ENCODE data around the gene ZSWIM6. TPM values are rescaled to one million over a fixed set of nuclear protein-coding genes. Genes with fewer than 3 reads are reported as not detected.

Gene ZSWIM6
- total RNA-seq, 1 experiment from 2014 or later, result 3.4 TPM

- no peak overlapping the region for H3K27ac ChIP-seq (ENCODE audit: low read length)
- no peaks in the 10 kb centered on the region for H3K4me1 ChIP-seq (ENCODE audit: insufficient read depth, low read length)
- no peaks in the 10 kb centered on the region for H3K36me3 ChIP-seq (ENCODE audit: low read depth, low read length)
- H4K20me1 ChIP-seq (ENCODE audit: low read length), result 0 out of 2 replicates have a peak, but pooled peaks cover 5% of the 10 kb centered on the region
- no TSS peak for BruUV-seq (replicated peaks)
- no peak overlapping the region for H2AFZ ChIP-seq (ENCODE audit: low read length)
- no peaks in the 10 kb centered on the region for H3K9me2 ChIP-seq (replicated peaks; ENCODE audit: low read length)
- intact Hi-C loops (cut with micrococcal nuclease), result no loop called here
- POLR2A ChIA-PET (ENCODE audit: unreplicated experiment), result no interaction called here
- no peak for TF ChIP-seq EZH2 (IDR thresholded peaks at IDR 0.05; ENCODE audit: low read length, unreplicated experiment)
- TF ChIP-seq EZH2phosphoT487 (IDR thresholded peaks at IDR 0.05; ENCODE audit: borderline replicate concordance, low read length), result no peak
- TF ChIP-seq, protein P1, sequence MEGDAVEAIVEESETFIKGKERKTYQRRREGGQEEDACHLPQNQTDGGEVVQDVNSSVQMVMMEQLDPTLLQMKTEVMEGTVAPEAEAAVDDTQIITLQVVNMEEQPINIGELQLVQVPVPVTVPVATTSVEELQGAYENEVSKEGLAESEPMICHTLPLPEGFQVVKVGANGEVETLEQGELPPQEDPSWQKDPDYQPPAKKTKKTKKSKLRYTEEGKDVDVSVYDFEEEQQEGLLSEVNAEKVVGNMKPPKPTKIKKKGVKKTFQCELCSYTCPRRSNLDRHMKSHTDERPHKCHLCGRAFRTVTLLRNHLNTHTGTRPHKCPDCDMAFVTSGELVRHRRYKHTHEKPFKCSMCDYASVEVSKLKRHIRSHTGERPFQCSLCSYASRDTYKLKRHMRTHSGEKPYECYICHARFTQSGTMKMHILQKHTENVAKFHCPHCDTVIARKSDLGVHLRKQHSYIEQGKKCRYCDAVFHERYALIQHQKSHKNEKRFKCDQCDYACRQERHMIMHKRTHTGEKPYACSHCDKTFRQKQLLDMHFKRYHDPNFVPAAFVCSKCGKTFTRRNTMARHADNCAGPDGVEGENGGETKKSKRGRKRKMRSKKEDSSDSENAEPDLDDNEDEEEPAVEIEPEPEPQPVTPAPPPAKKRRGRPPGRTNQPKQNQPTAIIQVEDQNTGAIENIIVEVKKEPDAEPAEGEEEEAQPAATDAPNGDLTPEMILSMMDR (conservative IDR thresholded peaks at IDR 0.05; ENCODE audit: low read depth, low read length), result no peak
- DNase-seq, result no peak
- no peak overlapping the region for H3K4me2 ChIP-seq (ENCODE audit: low read length)
- CTCF ChIA-PET, result no interaction called here
- no peaks in the 10 kb centered on the region for H3F3A ChIP-seq (ENCODE audit: low read length, unreplicated experiment)
- H3K27me3 ChIP-seq (ENCODE audit: low read length), result no peaks in the 10 kb centered on the region
- ATAC-seq, result no peak
- no peak overlapping the region for H3K4me3 ChIP-seq (ENCODE audit: low read length)
- no peaks in the 10 kb centered on the region for H3K9me3 ChIP-seq (ENCODE audit: low read length)
- H3K79me2 ChIP-seq (ENCODE audit: low read length), result peaks cover 90% of the 10 kb centered on the region
- H3K9ac ChIP-seq (ENCODE audit: low read length), result no peak overlapping the region
These were observed 66.4 kb downstream of the ZSWIM6 start for GRCh38 chr5:61398440-61398839.

DNA sequence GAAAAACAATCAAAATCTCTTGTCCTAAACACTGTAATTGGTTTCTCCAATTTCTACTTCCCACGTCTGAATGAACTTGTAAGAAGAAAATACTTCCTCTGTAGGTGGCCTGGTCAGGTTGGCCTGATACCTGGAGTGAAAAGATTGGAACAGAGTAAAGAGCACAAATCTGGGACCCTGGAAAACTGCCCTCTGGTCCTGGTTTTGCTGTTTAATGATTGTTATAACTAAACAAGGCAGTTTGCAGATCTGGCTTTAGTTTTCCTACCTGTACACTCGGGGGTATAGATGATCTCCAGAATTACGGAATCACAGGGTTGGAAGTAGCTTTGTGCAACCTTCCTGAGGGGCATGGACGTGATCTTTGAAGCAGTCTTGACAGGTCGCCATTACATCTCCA, 67.6 kb downstream of the ZSWIM6 start:
- TF ChIP-seq, protein P1 (conservative IDR thresholded peaks at IDR 0.05; ENCODE audit: low read depth, low read length), result no peak
- TF ChIP-seq EZH2phosphoT487 (IDR thresholded peaks at IDR 0.05; ENCODE audit: borderline replicate concordance, low read length), result no peak
- no peak for TF ChIP-seq EZH2 (IDR thresholded peaks at IDR 0.05; ENCODE audit: low read length, unreplicated experiment)
- no peaks in the 10 kb centered on the region for H3K9me2 ChIP-seq (replicated peaks; ENCODE audit: low read length)
- intact Hi-C loops (cut with micrococcal nuclease), result no loop called here
- POLR2A ChIA-PET (ENCODE audit: unreplicated experiment), result no interaction called here
- no peak for DNase-seq
- no peak for ATAC-seq
- H3K27ac ChIP-seq (ENCODE audit: low read length), result no peak overlapping the region
- no peaks in the 10 kb centered on the region for H3F3A ChIP-seq (ENCODE audit: low read length, unreplicated experiment)
- H3K9ac ChIP-seq (ENCODE audit: low read length), result no peak overlapping the region
- CTCF ChIA-PET, result no interaction called here
- H3K36me3 ChIP-seq (ENCODE audit: low read depth, low read length), result no peaks in the 10 kb centered on the region
- H3K9me3 ChIP-seq (ENCODE audit: low read length), result no peaks in the 10 kb centered on the region
- no peaks in the 10 kb centered on the region for H3K27me3 ChIP-seq (ENCODE audit: low read length)
- H3K4me1 ChIP-seq (ENCODE audit: insufficient read depth, low read length), result no peaks in the 10 kb centered on the region
- no peak overlapping the region for H3K4me2 ChIP-seq (ENCODE audit: low read length)
- no peak overlapping the region for H2AFZ ChIP-seq (ENCODE audit: low read length)
- H3K4me3 ChIP-seq (ENCODE audit: low read length), result no peak overlapping the region
- BruUV-seq (replicated peaks), result no TSS peak
- H3K79me2 ChIP-seq (ENCODE audit: low read length), result peaks cover 86% of the 10 kb centered on the region
- H4K20me1 ChIP-seq (ENCODE audit: low read length), result 0 out of 2 replicates have a peak, but pooled peaks cover 5% of the 10 kb centered on the region

DNA sequence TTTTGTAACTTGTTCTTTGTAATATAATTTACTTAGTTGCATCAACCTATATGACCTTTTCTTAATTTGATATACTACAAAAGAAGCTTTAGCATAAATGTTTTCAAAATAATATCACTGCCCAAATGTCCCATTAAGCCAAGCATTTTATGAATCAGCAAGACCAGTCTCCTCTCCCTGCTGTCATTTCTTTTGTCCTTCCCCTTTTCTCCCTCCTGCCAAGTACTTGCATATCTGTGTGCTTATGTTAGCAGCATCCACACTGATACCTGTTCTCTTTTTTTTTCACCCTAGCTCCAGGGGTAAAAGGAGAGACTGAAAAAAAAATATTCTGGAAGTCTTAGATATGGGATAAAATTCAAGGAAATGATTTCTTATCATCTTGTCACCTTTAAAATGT, 69.7 kb downstream of the ZSWIM6 start:
- peak; percentile 25 for DNase-seq
- no peak overlapping the region for H3K4me2 ChIP-seq (ENCODE audit: low read length)

More for the DNA sequence above, 69.7 kb downstream of the ZSWIM6 start:
- TF ChIP-seq EZH2 (IDR thresholded peaks at IDR 0.05; ENCODE audit: low read length, unreplicated experiment) (no peak), EZH2phosphoT487 (IDR thresholded peaks at IDR 0.05; ENCODE audit: borderline replicate concordance, low read length) (no peak)
- TF ChIP-seq, protein P1 (conservative IDR thresholded peaks at IDR 0.05; ENCODE audit: low read depth, low read length), result no peak
- Histone ChIP-seq H3K9ac (ENCODE audit: low read length) (no peak overlapping the region), H3K27me3 (ENCODE audit: low read length) (no peaks in the 10 kb centered on the region), H3K27ac (ENCODE audit: low read length) (no peak overlapping the region), H2AFZ (ENCODE audit: low read length) (no peak overlapping the region), H3K79me2 (ENCODE audit: low read length) (peaks cover 89% of the 10 kb centered on the region), H3K4me3 (ENCODE audit: low read length) (no peak overlapping the region), H3K9me2 (replicated peaks; ENCODE audit: low read length) (no peaks in the 10 kb centered on the region), H3F3A (ENCODE audit: low read length, unreplicated experiment) (no peaks in the 10 kb centered on the region), H3K4me1 (ENCODE audit: insufficient read depth, low read length) (no peaks in the 10 kb centered on the region), H3K9me3 (ENCODE audit: low read length) (no peaks in the 10 kb centered on the region), H3K36me3 (ENCODE audit: low read depth, low read length) (no peaks in the 10 kb centered on the region), H4K20me1 (ENCODE audit: low read length) (0 out of 2 replicates have a peak, but pooled peaks cover 5% of the 10 kb centered on the region)
- CTCF ChIA-PET, result no interaction called here
- intact Hi-C loops (cut with micrococcal nuclease), result no loop called here
- POLR2A ChIA-PET (ENCODE audit: unreplicated experiment), result no interaction called here
- no TSS peak for BruUV-seq (replicated peaks)
- 0 out of 2 replicates have a peak, but pooled peaks have one; percentile 29 for ATAC-seq

Data from PC-3 (cell line).